K562 (cell line): ENCODE results near the gene NYAP1.

ENCODE experiments used
- FOXA1 ChIP-seq: fragments of 450-650 bp; IDR thresholded peaks from 2 replicates; pipeline ENCODE4 v1.6.1; 2016; ENCODE audit warnings: mild to moderate bottlenecking, borderline replicate concordance
- MXI1 ChIP-seq: IDR thresholded peaks from 2 replicates; pipeline ENCODE4 v1.6.1; 2011; ENCODE audit warnings: low read depth, mild to moderate bottlenecking, improper control_type of control experiment, low read length
- YY1 ChIP-seq, 3 experiments: IDR thresholded peaks; 2 replicates each; pipeline ENCODE4 v1.6.1; 2011; ENCODE audit warnings: low read length in 2 of 3, mild to moderate bottlenecking in 2 of 3, moderate library complexity in 2 of 3, borderline replicate concordance in 1 of 3, control low read depth in 1 of 3, low read depth in 1 of 3; ENCODE audit not compliant: insufficient read depth in 3 of 3, insufficient replicate concordance in 2 of 3, control insufficient read depth in 1 of 3, insufficient read length in 1 of 3; ENCODE audit errors: extremely low read depth in 1 of 3
- ZNF253 ChIP-seq: fragments of 250-450 bp; sonication (Bioruptor Pico); conservative IDR thresholded peaks from 2 replicates; pipeline ENCODE4 v1.6.1; 2021; ENCODE audit warnings: mild to moderate bottlenecking
- ZNF311 ChIP-seq: fragments of 250-450 bp; sonication (Bioruptor Pico); IDR thresholded peaks from 2 replicates; pipeline ENCODE4 v1.4.0; 2020; ENCODE audit warnings: mild to moderate bottlenecking, moderate library complexity

DNA sequence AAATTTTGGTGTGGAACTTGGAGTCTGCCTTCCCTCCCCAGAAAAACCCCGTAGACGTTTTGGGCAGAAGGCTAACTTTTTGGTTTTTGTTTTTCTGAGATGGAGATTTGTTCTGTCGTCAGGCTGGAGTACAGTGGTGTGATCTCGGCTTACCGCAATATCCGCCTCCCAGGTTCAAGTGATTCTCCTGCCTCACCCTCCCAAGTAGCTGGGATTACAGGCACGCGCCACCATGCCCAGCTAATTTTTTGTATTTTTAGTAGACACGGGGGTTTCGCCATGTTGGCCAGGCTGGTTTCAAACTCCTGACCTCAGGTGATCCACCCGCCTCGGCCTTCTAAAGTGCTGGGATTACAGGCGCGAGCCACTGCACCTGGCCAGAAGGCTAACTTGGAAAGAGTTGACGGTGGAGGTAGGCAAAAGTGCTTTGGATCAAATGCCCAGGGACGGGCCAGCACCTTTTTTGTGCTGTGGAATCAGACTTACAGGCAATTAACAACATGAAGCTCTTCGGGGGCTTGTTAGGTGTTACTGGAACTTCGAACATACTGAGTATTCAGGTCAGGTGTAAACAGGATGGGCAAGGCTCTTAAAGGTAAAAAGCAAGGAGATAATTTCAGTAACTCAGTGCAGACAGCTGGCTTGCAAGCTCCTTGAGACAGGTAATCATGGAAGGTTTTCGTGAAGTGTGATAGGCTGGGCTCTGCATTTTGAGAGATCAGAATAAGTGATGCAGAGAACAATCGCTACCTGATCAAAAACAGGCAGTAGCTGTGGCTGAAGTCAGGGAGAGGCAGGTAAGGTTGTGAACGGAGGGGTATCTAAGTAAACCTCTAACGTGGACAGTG is 49.2 kb upstream of the NYAP1 start:
- TF ChIP-seq FOXA1 (no peak), ZNF311 (CRISPR knock-in tag) (no peak), YY1 (IDR thresholded peaks at IDR 0.05; ENCODE audit: borderline replicate concordance in 1 of 3, control insufficient read depth in 1 of 3, extremely low read depth in 1 of 3, insufficient read depth in 3 of 3, insufficient read length in 1 of 3, insufficient replicate concordance in 2 of 3, low read depth in 1 of 3, low read length in 2 of 3) (no peak), MXI1 (no peak), ZNF253 (CRISPR knock-in tag) (no peak)
